ENCODE data around the gene ITPRIP.

The ITPRIP gene

GRCh38 chr10:104268713-104269645 is 69.3 kb downstream of the ITPRIP start, which contains the start of gene GSTO2:
TSS of gene GSTO2 (plus strand) at chr10:104269184. CDS start at chr10:104274916, 5,732 bp downstream.
- peak; percentile 100 for DNase-seq
- in situ Hi-C loops (cut with HindIII; ENCODE audit: low pct_ligation_motif_present, low pct_unique_long_range_greater_than_20kb, low sequenced_read_pairs), result no loop called here

- peak; percentile 35 for DNase-seq
- in situ Hi-C loops (cut with HindIII; ENCODE audit: low pct_ligation_motif_present, low pct_unique_long_range_greater_than_20kb, low sequenced_read_pairs), result no loop called here
Observed at GRCh38 chr10:104268405-104268712, 69.9 kb downstream of the ITPRIP start.

GRCh38 chr10:104267721-104268404 is 70.4 kb downstream of the ITPRIP start:
- DNase-seq, result no peak
- in situ Hi-C loops (cut with HindIII; ENCODE audit: low pct_ligation_motif_present, low pct_unique_long_range_greater_than_20kb, low sequenced_read_pairs), result no loop called here

GRCh38 chr10:104264783-104265182 is 73.5 kb downstream of the ITPRIP start:
- DNase-seq, result no peak
- in situ Hi-C loops (cut with HindIII; ENCODE audit: low pct_ligation_motif_present, low pct_unique_long_range_greater_than_20kb, low sequenced_read_pairs), result no loop called here

- no peak for DNase-seq
- in situ Hi-C loops (cut with HindIII; ENCODE audit: low pct_ligation_motif_present, low pct_unique_long_range_greater_than_20kb, low sequenced_read_pairs), result no loop called here
Observed at GRCh38 chr10:104262055-104262454, 76.2 kb downstream of the ITPRIP start.

- DNase-seq, result peak; percentile 28
- in situ Hi-C loops (cut with HindIII; ENCODE audit: low pct_ligation_motif_present, low pct_unique_long_range_greater_than_20kb, low sequenced_read_pairs), result no loop called here
Observed at GRCh38 chr10:104260775-104261115, 77.5 kb downstream of the ITPRIP start.

- in situ Hi-C loops (cut with HindIII; ENCODE audit: low pct_ligation_motif_present, low pct_unique_long_range_greater_than_20kb, low sequenced_read_pairs), result loop anchor here (10.0 kb wide), 1 partner anchor 45 kb away; no protein-coding TSS in a partner anchor
Observed at GRCh38 chr10:104259999-104260774, 78.1 kb downstream of the ITPRIP start.

More at GRCh38 chr10:104259999-104260774, 78.1 kb downstream of the ITPRIP start:
- no peak for DNase-seq

Measured in ACHN (cell line).